Thoracic aorta (tissue), 2 donors: ENCODE results near the gene GPR18. TPM values are rescaled to one million over a fixed set of nuclear protein-coding genes. Genes with fewer than 3 reads are reported as not detected.

Source experiments
- ATAC-seq: fragments of 150-250 bp; one replicate; pipeline ENCODE4 v1.8.0; 2017; ENCODE audit warnings: low read depth; ENCODE audit not compliant: insufficient number of reproducible peaks, low FRiP score
- DNase-seq: peaks from one replicate; pipeline ENCODE4 v3.0.0-alpha.2; 2020; ENCODE audit warnings: low spot score
- H3K27ac ChIP-seq, 2 donors: fragments of 200-600 bp; sonication (generic); 1 replicate in 1 of 2; 2 replicates in 1 of 2; pipeline ENCODE4 v1.5.1; 2016; ENCODE audit warnings: mild to moderate bottlenecking in 2 of 2, moderate library complexity in 2 of 2
- H3K27me3 ChIP-seq: fragments of 200-600 bp; sonication (generic); replicated peaks from 2 replicates; pipeline ENCODE4 v1.6.0; 2016; ENCODE audit warnings: mild to moderate bottlenecking; ENCODE audit not compliant: insufficient read depth
- H3K36me3 ChIP-seq: fragments of 200-600 bp; sonication (generic); one replicate; pipeline ENCODE4 v1.5.1; 2016
- H3K4me1 ChIP-seq, 2 donors: fragments of 200-600 bp; sonication (generic); 1 replicate in 1 of 2; 2 replicates in 1 of 2; pipeline versions ENCODE4 v1.5.1 to v1.6.0; 2016; ENCODE audit warnings: low read depth in 2 of 2, mild to moderate bottlenecking in 1 of 2; ENCODE audit not compliant: control insufficient read depth in 1 of 2
- H3K4me3 ChIP-seq: fragments of 200-600 bp; sonication (generic); 2 replicates; pipeline ENCODE4 v1.5.1; 2016; ENCODE audit warnings: mild to moderate bottlenecking
- H3K9me3 ChIP-seq: fragments of 200-600 bp; sonication (generic); 2 replicates; pipeline ENCODE4 v1.5.1; 2016
- CTCF ChIP-seq: fragments of 200-600 bp; sonication (generic); IDR thresholded peaks from one replicate; pipeline ENCODE4 v1.5.1; 2019; ENCODE audit warnings: antibody characterized with exemption
- total RNA-seq, 2 donors: library from RNA; depleted of rRNA; stranded (reverse); fragments of >200 nt; gene quantifications; one replicate each; pipeline versions ENCODE4 v1.1.0 to v1.2.3, GENCODE V29; 2016

Gene GPR18
- total RNA-seq, 2 donors from 2014 or later = not detected

GRCh38 chr13:99304541-99304940 is 46.4 kb upstream of the GPR18 start:
- Histone ChIP-seq H3K4me3 (peak overlapping the region; percentile 58), H3K27me3 (no peaks in the 10 kb centered on the region), H3K9me3 (no peaks in the 10 kb centered on the region), H3K27ac (no peak overlapping the region), H3K4me1 (peaks cover 20 to 26% of the 10 kb centered on the region in 2 donors), H3K36me3 (no peaks in the 10 kb centered on the region)
- no peak for TF ChIP-seq CTCF
- DNase-seq (no peak), ATAC-seq (no peak)

- Histone ChIP-seq H3K27me3 (no peaks in the 10 kb centered on the region), H3K9me3 (no peaks in the 10 kb centered on the region), H3K36me3 (no peaks in the 10 kb centered on the region), H3K4me1 (peaks cover 17 to 23% of the 10 kb centered on the region in 2 donors), H3K27ac (no peak overlapping the region), H3K4me3 (peak overlapping the region; percentile 58)
- ATAC-seq = no peak
- TF ChIP-seq CTCF = no peak
- DNase-seq = no peak
Observed at GRCh38 chr13:99303863-99304521, 45.8 kb upstream of the GPR18 start.

GRCh38 chr13:99302637-99303505 is 44.7 kb upstream of the GPR18 start:
- Histone ChIP-seq H3K4me1 (peaks cover 9 to 11% of the 10 kb centered on the region in 2 donors), H3K27ac (no peak overlapping the region), H3K36me3 (no peaks in the 10 kb centered on the region), H3K4me3 (no peak overlapping the region), H3K27me3 (no peaks in the 10 kb centered on the region), H3K9me3 (no peaks in the 10 kb centered on the region)
- no peak for TF ChIP-seq CTCF
- ATAC-seq (no peak), DNase-seq (no peak)

GRCh38 chr13:99301913-99302636 is 43.9 kb upstream of the GPR18 start:
- no peak for TF ChIP-seq CTCF
- H3K4me1 ChIP-seq = peaks cover 3 to 6% of the 10 kb centered on the region in 2 donors
- H3K4me3 ChIP-seq = no peak overlapping the region
- ATAC-seq = no peak
- no peaks in the 10 kb centered on the region for H3K27me3 ChIP-seq
- no peak for DNase-seq
- no peaks in the 10 kb centered on the region for H3K9me3 ChIP-seq
- no peaks in the 10 kb centered on the region for H3K36me3 ChIP-seq
- no peak overlapping the region for H3K27ac ChIP-seq
